SK-N-SH treated with all-trans-retinoic acid at 6 μM for 48 hours (cell line): ENCODE results near the gene CST2.
A peak's percentile ranks its signal among the peaks of the same experiment; 100 is the strongest.
"Not testable (repeated sequence)": the region's sequence is repeated elsewhere in the genome, so short reads cannot be mapped to it uniquely, and the experiment has no call there.

Experiments used
- ATAC-seq: fragments of 200-7000 bp; cut with Tn5 transposase; 3 replicates; pipeline ENCODE4 v1.9.1; 2020; ENCODE audit warnings: mild to moderate bottlenecking, moderate library complexity
- ARNTL ChIP-seq: fragments of 450-650 bp; formaldehyde crosslinking; IDR thresholded peaks from 2 replicates; pipeline ENCODE4 v1.5.0; 2020; ENCODE audit warnings: low read depth, mild to moderate bottlenecking, moderate library complexity, borderline replicate concordance
- BACH2 ChIP-seq: fragments of 250-450 bp; sonication (Bioruptor Pico); IDR thresholded peaks from 2 replicates; pipeline ENCODE4 v1.9.0; 2021; ENCODE audit warnings: mild to moderate bottlenecking, borderline replicate concordance
- CREB5 ChIP-seq: fragments of 250-450 bp; sonication (Bioruptor Pico); IDR thresholded peaks from 2 replicates; pipeline ENCODE4 v1.5.1; 2020; ENCODE audit warnings: low read depth, mild to moderate bottlenecking, moderate library complexity
- CSDC2 ChIP-seq: fragments of 250-450 bp; sonication (Bioruptor Pico); IDR thresholded peaks from 2 replicates; pipeline ENCODE4 v1.5.0; 2020; ENCODE audit warnings: mild to moderate bottlenecking, moderate library complexity
- CSRNP3 ChIP-seq: fragments of 250-450 bp; sonication (Bioruptor Pico); IDR thresholded peaks from 2 replicates; pipeline ENCODE4 v1.5.1; 2021; ENCODE audit warnings: mild to moderate bottlenecking, moderate library complexity
- ESRRG ChIP-seq: fragments of 250-450 bp; sonication (Bioruptor Pico); IDR thresholded peaks from 2 replicates; pipeline ENCODE4 v1.6.1; 2021; ENCODE audit warnings: mild to moderate bottlenecking
- GLIS3 ChIP-seq: fragments of 250-450 bp; sonication (Bioruptor Pico); IDR thresholded peaks from 2 replicates; pipeline ENCODE4 v1.5.0; 2020; ENCODE audit warnings: mild to moderate bottlenecking, moderate library complexity
- ISL1 ChIP-seq: fragments of 250-450 bp; sonication (Bioruptor Pico); IDR thresholded peaks from 2 replicates; pipeline ENCODE4 v2.1.2; 2022; ENCODE audit warnings: mild to moderate bottlenecking, moderate library complexity
- POU6F1 ChIP-seq: fragments of 250-450 bp; sonication (Bioruptor Pico); IDR thresholded peaks from 2 replicates; pipeline ENCODE4 v1.8.0; 2021; ENCODE audit warnings: low read depth, mild to moderate bottlenecking, moderate library complexity, borderline replicate concordance
- PPARA ChIP-seq: fragments of 250-450 bp; sonication (Bioruptor Pico); IDR thresholded peaks from 2 replicates; pipeline ENCODE4 v1.5.0; 2020; ENCODE audit warnings: mild to moderate bottlenecking, borderline replicate concordance
- RARB ChIP-seq: fragments of 250-450 bp; sonication (Bioruptor Pico); IDR thresholded peaks from 2 replicates; pipeline ENCODE4 v1.8.0; 2021; ENCODE audit warnings: mild to moderate bottlenecking, moderate library complexity
- SNAI2 ChIP-seq: fragments of 250-450 bp; sonication (Bioruptor Pico); IDR thresholded peaks from 2 replicates; pipeline ENCODE4 v1.5.0; 2020; ENCODE audit warnings: mild to moderate bottlenecking, moderate library complexity
- TCF4 ChIP-seq: fragments of 250-450 bp; sonication (Bioruptor Pico); IDR thresholded peaks from 2 replicates; pipeline ENCODE4 v1.8.0; 2021; ENCODE audit warnings: mild to moderate bottlenecking, moderate library complexity, borderline replicate concordance
- TOX ChIP-seq: fragments of 250-450 bp; sonication (Bioruptor Pico); IDR thresholded peaks from 2 replicates; pipeline ENCODE4 v1.8.0; 2021; ENCODE audit warnings: mild to moderate bottlenecking, moderate library complexity, borderline replicate concordance
- TSHZ2 ChIP-seq: fragments of 250-450 bp; sonication (Bioruptor Pico); IDR thresholded peaks from 2 replicates; pipeline ENCODE4 v1.5.0; 2020; ENCODE audit warnings: mild to moderate bottlenecking, moderate library complexity
- ZC3H10 ChIP-seq: fragments of 250-450 bp; sonication (Bioruptor Pico); IDR thresholded peaks from 2 replicates; pipeline ENCODE4 v1.5.1; 2021; ENCODE audit warnings: mild to moderate bottlenecking, moderate library complexity
- ZFP3 ChIP-seq: fragments of 250-450 bp; sonication (Bioruptor Pico); IDR thresholded peaks from 2 replicates; pipeline ENCODE4 v1.5.0; 2020; ENCODE audit warnings: mild to moderate bottlenecking, moderate library complexity
- ZNF565 ChIP-seq: fragments of 450-650 bp; formaldehyde crosslinking; conservative IDR thresholded peaks from 2 replicates; pipeline ENCODE4 v1.5.0; 2020; ENCODE audit warnings: low read depth, mild to moderate bottlenecking, moderate library complexity
- ZNF70 ChIP-seq: fragments of 450-650 bp; formaldehyde crosslinking; IDR thresholded peaks from 2 replicates; pipeline ENCODE4 v1.5.0; 2020; ENCODE audit warnings: mild to moderate bottlenecking, moderate library complexity
- ZNF8 ChIP-seq: fragments of 450-650 bp; formaldehyde crosslinking; IDR thresholded peaks from 2 replicates; pipeline ENCODE4 v1.5.0; 2020; ENCODE audit warnings: mild to moderate bottlenecking, moderate library complexity

Gene CST2

GRCh38 chr20:23823111-23823510 is 3.4 kb downstream of the CST2 start:
- ATAC-seq: no peak
- no peak for TF ChIP-seq TCF4 (CRISPR knock-in tag)
- no peak for TF ChIP-seq CSDC2 (CRISPR knock-in tag)
- no peak for TF ChIP-seq ISL1 (CRISPR knock-in tag)
- TF ChIP-seq RARB (CRISPR knock-in tag): no peak
- TF ChIP-seq TSHZ2 (CRISPR knock-in tag): no peak

- ATAC-seq: no peak
- TF ChIP-seq BACH2 (CRISPR knock-in tag) (no peak), GLIS3 (no peak), ZC3H10 (CRISPR knock-in tag) (no peak), TSHZ2 (CRISPR knock-in tag) (no peak), TOX (CRISPR knock-in tag) (no peak), TCF4 (CRISPR knock-in tag) (no peak), PPARA (CRISPR knock-in tag) (no peak), ESRRG (CRISPR knock-in tag) (no peak), POU6F1 (CRISPR knock-in tag) (no peak), ISL1 (CRISPR knock-in tag) (no peak), ZNF8 (CRISPR knock-in tag) (no peak), RARB (CRISPR knock-in tag) (no peak), CREB5 (no peak), ZFP3 (CRISPR knock-in tag) (no peak), SNAI2 (no peak), ZNF565 (no peak)
Measured at GRCh38 chr20:23820493-23820892, 6.0 kb downstream of the CST2 start.

- ATAC-seq: not testable (repeated sequence)
Measured at GRCh38 chr20:23811559-23811958, 15.0 kb downstream of the CST2 start.

GRCh38 chr20:23810349-23810748 is 16.2 kb downstream of the CST2 start:
- ATAC-seq: not testable (repeated sequence)

- no peak for TF ChIP-seq ZNF70 (CRISPR knock-in tag)
- TF ChIP-seq CSRNP3 (CRISPR knock-in tag): no peak
- no peak for TF ChIP-seq ZC3H10 (CRISPR knock-in tag)
- TF ChIP-seq RARB (CRISPR knock-in tag): no peak
- no peak for TF ChIP-seq CREB5
- no peak for TF ChIP-seq CSDC2 (CRISPR knock-in tag)
- no peak for TF ChIP-seq TOX (CRISPR knock-in tag)
- no peak for TF ChIP-seq ARNTL (CRISPR knock-in tag)
- TF ChIP-seq TCF4 (CRISPR knock-in tag): no peak
- no peak for ATAC-seq
Measured at GRCh38 chr20:23800865-23801264, 25.7 kb downstream of the CST2 start.

GRCh38 chr20:23799216-23799847 is 27.2 kb downstream of the CST2 start:
- peak; percentile 97 for ATAC-seq
